Measurements from ENCODE around the gene RPS21. TPM values are rescaled to one million over a fixed set of nuclear protein-coding genes. Genes with fewer than 3 reads are reported as not detected.

RPS21 gene
- total and polyA plus RNA-seq, 9 of the 15 experiments (the other 6 are each of a cell fraction or from before 2014, with no cell fraction given) = 1,380 to 5,647 (median 3,091) TPM

- no TSS peak for BruUV-seq (replicated peaks)
- H3K27ac ChIP-seq (ENCODE audit: extremely low read depth, low read depth, low read length) = no peak overlapping the region
- no peak overlapping the region for H3K4me3 ChIP-seq
- in situ Hi-C loops (cut with MboI) = no loop called here
- intact Hi-C loops (cut with micrococcal nuclease) = no loop called here
- DNase-seq (ENCODE audit: extremely low read depth in 1 of 4, low spot score in 3 of 4) (no peak), ATAC-seq (no peak), FAIRE-seq (no peak)
- peaks cover 65% of the 10 kb centered on the region for H3K36me3 ChIP-seq (ENCODE audit: control insufficient read depth, insufficient read depth, low read length)
- no peaks in the 10 kb centered on the region for H3K9me3 ChIP-seq (replicated peaks; ENCODE audit: control insufficient read depth, insufficient read depth, low read depth, low read length)
- H4K20me1 ChIP-seq (replicated peaks; ENCODE audit: control insufficient read depth, insufficient read depth, low read length) = no peaks in the 10 kb centered on the region
- H3K27me3 ChIP-seq (ENCODE audit: control insufficient read depth in 2 of 2, insufficient read depth in 2 of 2, low read length in 2 of 2) = no peaks in the 10 kb centered on the region
- H2AFZ ChIP-seq (ENCODE audit: low read depth, low read length) = no peak overlapping the region
- peaks cover 0 to 14% of the 10 kb centered on the region in 2 experiments; a peak in 1 of 5 replicates for H3K4me1 ChIP-seq (replicated peaks in 1 of 2; ENCODE audit: control insufficient read depth in 2 of 2, insufficient read depth in 2 of 2, low read length in 2 of 2)
- H3K79me2 ChIP-seq (ENCODE audit: control insufficient read depth, insufficient read depth, low read length) = no peaks in the 10 kb centered on the region
- ChIA-PET POLR2A (interaction anchor here (0.9 kb wide), 1 partner anchor 23 kb away, joined by 3 read pairs; no protein-coding TSS in a partner anchor), CTCF (ENCODE audit: low intra/inter-chr PET ratio) (no interaction called here)
- no peak overlapping the region for H3K4me2 ChIP-seq (ENCODE audit: insufficient read depth, low read length)
- H3K9me1 ChIP-seq (ENCODE audit: control insufficient read depth, insufficient read depth, low read length) = peaks cover 2% of the 10 kb centered on the region
- peak overlapping the region in 1 of 2 experiments; percentile 43; a peak in 1 of 4 replicates for H3K9ac ChIP-seq (ENCODE audit: insufficient read depth in 1 of 2, low read depth in 2 of 2, low read length in 2 of 2)
- 94% methylated on average over 23 of the region's 25 CpGs for WGBS (ENCODE audit: insufficient coverage, low coverage, missing lambda C conversion rate)
- TF ChIP-seq LCOR (CRISPR knock-in tag; IDR thresholded peaks at IDR 0.05) = no peak
- TF ChIP-seq PHB2 (IDR thresholded peaks at IDR 0.05; ENCODE audit: low read depth) = no peak
- TF ChIP-seq CHD1 (IDR thresholded peaks at IDR 0.05; ENCODE audit: low read length) = no peak
- TF ChIP-seq POLR2G (IDR thresholded peaks at IDR 0.05; ENCODE audit: low read depth, low read length) = peak; percentile 52
- peak; percentile 21 for TF ChIP-seq RBM22 (IDR thresholded peaks at IDR 0.05; ENCODE audit: low read depth, low read length, poor library complexity, severe bottlenecking)
- no peak for TF ChIP-seq SRF (CRISPR knock-in tag; IDR thresholded peaks at IDR 0.05)
Measured at GRCh38 chr20:62345681-62346370, 41.1 kb upstream of the RPS21 start.
